Neural cell (in vitro differentiated cells): ENCODE data around the gene TBC1D16. TPM values are rescaled to one million over a fixed set of nuclear protein-coding genes. Genes with fewer than 3 reads are reported as not detected.

Experiments used
- H2AFZ ChIP-seq: fragments of 200-600, 300-800 bp; sonication (generic), shearing (Covaris generic); 2 replicates; pipeline ENCODE4 v1.6.0; 2014; ENCODE audit warnings: low read depth, mild to moderate bottlenecking, antibody characterized with exemption, low read length, moderate library complexity
- H3F3A ChIP-seq: fragments of 200-600 bp; shearing (Covaris generic); 2 replicates; pipeline ENCODE4 v1.6.1; 2016; ENCODE audit warnings: mild to moderate bottlenecking, moderate library complexity, mixed read lengths, antibody characterized with exemption, low read length; ENCODE audit not compliant: insufficient read depth, poor library complexity, severe bottlenecking
- H3K27ac ChIP-seq: fragments of 200-600, 300-800 bp; sonication (generic), shearing (Covaris generic); 2 replicates; pipeline ENCODE4 v1.5.1; 2014; ENCODE audit warnings: mild to moderate bottlenecking, low read length, moderate library complexity
- H3K27me3 ChIP-seq: fragments of 300-800, 200-600 bp; sonication (generic), shearing (Covaris generic); 2 replicates; pipeline ENCODE4 v1.6.0; 2014; ENCODE audit warnings: mild to moderate bottlenecking, low read depth, low read length, moderate library complexity; ENCODE audit not compliant: insufficient read depth
- H3K36me3 ChIP-seq: fragments of 300-800, 200-600 bp; sonication (generic), shearing (Covaris generic); 2 replicates; pipeline ENCODE4 v1.5.1; 2014; ENCODE audit warnings: mild to moderate bottlenecking, antibody characterized with exemption, low read length, moderate library complexity; ENCODE audit not compliant: insufficient read depth
- H3K4me2 ChIP-seq: fragments of 300-800, 200-600 bp; sonication (generic), shearing (Covaris generic); 2 replicates; pipeline ENCODE4 v1.6.0; 2014; ENCODE audit warnings: mild to moderate bottlenecking, low read length
- H3K4me3 ChIP-seq: fragments of 300-800, 200-600 bp; sonication (generic), shearing (Covaris generic); 2 replicates; pipeline ENCODE4 v1.5.1; 2014; ENCODE audit warnings: mild to moderate bottlenecking, low read length, moderate library complexity
- H3K79me2 ChIP-seq: fragments of 200-600 bp; shearing (Covaris generic); replicated peaks from 2 replicates; pipeline ENCODE4 v1.6.0; 2014; ENCODE audit warnings: mild to moderate bottlenecking, low read length, moderate library complexity; ENCODE audit not compliant: insufficient read depth
- H3K9ac ChIP-seq: fragments of 300-800, 200-600 bp; sonication (generic), shearing (Covaris generic); 2 replicates; pipeline ENCODE4 v1.6.1; 2016; ENCODE audit warnings: mild to moderate bottlenecking, low read length, mixed read lengths
- H3K9me2 ChIP-seq: fragments of 200-600 bp; shearing (Covaris generic); 2 replicates; pipeline ENCODE4 v1.6.1; 2016; ENCODE audit warnings: mild to moderate bottlenecking, low read length, mixed read lengths; ENCODE audit not compliant: insufficient read depth
- H3K9me3 ChIP-seq: fragments of 200-600, 300-800 bp; sonication (generic), shearing (Covaris generic); 2 replicates; pipeline ENCODE4 v1.6.1; 2016; ENCODE audit warnings: mild to moderate bottlenecking, mixed run types, low read length, moderate library complexity, mixed read lengths
- H4K20me1 ChIP-seq: fragments of 200-600 bp; shearing (Covaris generic); 2 replicates; pipeline ENCODE4 v1.6.1; 2016; ENCODE audit warnings: mild to moderate bottlenecking, mixed run types; ENCODE audit not compliant: insufficient read depth
- CTCF ChIP-seq: fragments of 450-650 bp; IDR thresholded peaks from 2 replicates; pipeline ENCODE4 v1.5.1; 2014; ENCODE audit warnings: antibody characterized with exemption, mild to moderate bottlenecking, moderate library complexity; ENCODE audit not compliant: poor library complexity, severe bottlenecking
- EP300 ChIP-seq: fragments of 450-650 bp; conservative IDR thresholded peaks from 2 replicates; pipeline ENCODE4 v1.6.1; 2014; ENCODE audit warnings: antibody characterized with exemption, mild to moderate bottlenecking, moderate library complexity; ENCODE audit not compliant: poor library complexity, severe bottlenecking
- EZH2 ChIP-seq: fragments of 200-600, 300-800 bp; shearing (Covaris generic), sonication (generic); IDR thresholded peaks from 2 replicates; pipeline ENCODE4 v1.6.1; 2014; ENCODE audit warnings: antibody characterized with exemption, low read length, borderline replicate concordance, mild to moderate bottlenecking; ENCODE audit not compliant: insufficient read depth, poor library complexity, severe bottlenecking
- MXI1 ChIP-seq: fragments of 450-650 bp; conservative IDR thresholded peaks from 2 replicates; pipeline ENCODE4 v1.6.1; 2014; ENCODE audit warnings: antibody characterized with exemption, mild to moderate bottlenecking; ENCODE audit not compliant: poor library complexity, severe bottlenecking
- POLR2AphosphoS5 ChIP-seq: IDR thresholded peaks from 2 replicates; pipeline ENCODE4 v1.6.1; 2012
- RAD21 ChIP-seq: fragments of 450-650 bp; conservative IDR thresholded peaks from 2 replicates; pipeline ENCODE4 v1.6.1; 2014; ENCODE audit warnings: antibody characterized with exemption, mild to moderate bottlenecking, moderate library complexity
- REST ChIP-seq: IDR thresholded peaks from 2 replicates; pipeline ENCODE4 v1.6.1; 2012; ENCODE audit warnings: borderline replicate concordance
- SMC3 ChIP-seq: fragments of 450-650 bp; conservative IDR thresholded peaks from 2 replicates; pipeline ENCODE4 v1.6.1; 2014; ENCODE audit warnings: antibody characterized with exemption, mild to moderate bottlenecking, moderate library complexity; ENCODE audit not compliant: poor library complexity
- TAF1 ChIP-seq: IDR thresholded peaks from 2 replicates; pipeline ENCODE4 v1.6.1; 2012; ENCODE audit warnings: low read depth
- polyA plus RNA-seq: library from polyadenylated mRNA; depleted of rRNA; stranded (reverse); fragments of >200 nt; gene quantifications from 2 replicates; pipeline ENCODE4 v1.2.3, GENCODE V29; 2014

The TBC1D16 gene
- polyA plus RNA-seq, 1 donor from 2014 or later, result 19.8 TPM

GRCh38 chr17:79992649-79993389 lies 42.9 kb downstream of the TBC1D16 start:
- H3K4me3 ChIP-seq, result no peak overlapping the region
- no peaks in the 10 kb centered on the region for H3K36me3 ChIP-seq
- no peak overlapping the region for H3K4me2 ChIP-seq
- no peaks in the 10 kb centered on the region for H3K79me2 ChIP-seq
- H3K9ac ChIP-seq, result peak overlapping the region; percentile 23
- H3K27me3 ChIP-seq, result no peaks in the 10 kb centered on the region
- H3K27ac ChIP-seq, result no peak overlapping the region
- no peaks in the 10 kb centered on the region for H3K9me3 ChIP-seq
- TF ChIP-seq EZH2 (no peak), SMC3 (no peak), REST (no peak), RAD21 (no peak), CTCF (no peak)
- H2AFZ ChIP-seq, result no peak overlapping the region
- H3F3A ChIP-seq, result no peaks in the 10 kb centered on the region
- H3K9me2 ChIP-seq, result no peaks in the 10 kb centered on the region
- no peaks in the 10 kb centered on the region for H4K20me1 ChIP-seq

- TF ChIP-seq SMC3 (no peak), RAD21 (no peak), REST (no peak), EZH2 (no peak), MXI1 (no peak), POLR2AphosphoS5 (no peak), EP300 (no peak), TAF1 (no peak), CTCF (no peak)
- Histone ChIP-seq H3K4me2 (no peak overlapping the region), H3K27ac (no peak overlapping the region), H3K27me3 (no peaks in the 10 kb centered on the region), H3K36me3 (no peaks in the 10 kb centered on the region), H2AFZ (no peak overlapping the region), H3F3A (no peaks in the 10 kb centered on the region), H3K9me2 (no peaks in the 10 kb centered on the region), H3K4me3 (no peak overlapping the region), H3K79me2 (no peaks in the 10 kb centered on the region), H4K20me1 (no peaks in the 10 kb centered on the region), H3K9ac (peak overlapping the region; percentile 23), H3K9me3 (no peaks in the 10 kb centered on the region)
Measured at GRCh38 chr17:79991924-79992648, 43.6 kb downstream of the TBC1D16 start.
